Measurements from ENCODE around the gene ALK. TPM values are rescaled to one million over a fixed set of nuclear protein-coding genes. Genes with fewer than 3 reads are reported as not detected.

Gene ALK
- polyA plus RNA-seq, 1 donor from 2014 or later, result not detected

DNA sequence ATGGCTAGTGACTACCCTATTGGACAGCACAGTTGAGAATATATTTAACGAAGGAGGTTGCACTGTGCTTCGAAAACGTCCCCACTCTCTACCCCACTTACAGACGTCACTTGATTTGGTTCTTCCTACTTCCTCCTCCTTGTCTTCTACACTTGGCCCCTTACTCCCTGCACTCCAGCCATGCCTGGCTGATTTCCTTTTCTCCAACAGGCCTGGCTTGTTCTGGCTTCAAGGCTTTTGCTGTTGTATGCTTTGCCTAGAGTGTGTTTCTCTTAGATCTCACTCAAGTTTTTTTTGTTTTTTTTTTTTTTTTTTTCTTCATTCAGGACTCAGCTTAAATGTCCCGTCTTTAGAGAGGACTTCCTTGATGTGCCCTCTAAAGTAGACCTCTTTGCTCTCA is 469.4 kb downstream of the ALK start:
- Mint-ChIP-seq H3K36me3 (no peaks in the 10 kb centered on the region), H3K4me1 (no peaks in the 10 kb centered on the region), H3K27ac (no peak overlapping the region), H3K27me3 (peaks cover 16% of the 10 kb centered on the region), H3K9me3 (peaks cover 0 to 2% (median 0%) of the 10 kb centered on the region in 3 donors), H3K4me3 (no peak overlapping the region)

DNA sequence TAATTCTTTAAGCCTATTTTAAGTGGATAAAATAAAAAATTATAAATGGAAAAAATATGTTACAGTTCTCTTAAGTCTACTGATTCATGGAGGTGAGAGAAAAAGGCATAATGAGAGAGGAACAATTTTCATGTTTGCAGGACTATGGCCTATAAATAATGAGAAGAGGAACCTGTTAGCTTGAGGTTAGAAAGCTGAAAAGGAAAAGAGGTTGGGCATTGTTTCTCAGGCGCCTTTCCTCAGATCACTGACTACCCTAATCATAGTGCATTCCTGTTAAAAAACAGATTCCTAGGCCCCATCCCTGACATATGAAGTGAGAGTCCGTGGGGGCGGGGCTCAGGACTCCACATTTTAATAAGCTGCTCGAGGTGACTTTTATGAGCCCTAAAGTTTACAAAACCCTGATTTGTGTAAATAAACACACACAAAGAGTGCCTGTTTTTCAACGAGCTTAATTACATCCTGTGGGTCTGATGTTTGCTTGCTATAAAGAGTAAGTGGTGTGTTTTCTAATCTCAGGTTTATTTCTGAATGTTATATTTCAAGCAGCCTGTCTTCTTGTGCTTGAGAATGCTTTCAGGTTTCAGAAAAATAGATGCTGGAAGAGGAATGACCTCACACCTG is 470.7 kb downstream of the ALK start:
- Mint-ChIP-seq H3K4me3 (no peak overlapping the region), H3K9me3 (no peaks in the 10 kb centered on the region), H3K36me3 (no peaks in the 10 kb centered on the region), H3K4me1 (no peaks in the 10 kb centered on the region), H3K27ac (no peak overlapping the region), H3K27me3 (peaks cover 15% of the 10 kb centered on the region)

DNA sequence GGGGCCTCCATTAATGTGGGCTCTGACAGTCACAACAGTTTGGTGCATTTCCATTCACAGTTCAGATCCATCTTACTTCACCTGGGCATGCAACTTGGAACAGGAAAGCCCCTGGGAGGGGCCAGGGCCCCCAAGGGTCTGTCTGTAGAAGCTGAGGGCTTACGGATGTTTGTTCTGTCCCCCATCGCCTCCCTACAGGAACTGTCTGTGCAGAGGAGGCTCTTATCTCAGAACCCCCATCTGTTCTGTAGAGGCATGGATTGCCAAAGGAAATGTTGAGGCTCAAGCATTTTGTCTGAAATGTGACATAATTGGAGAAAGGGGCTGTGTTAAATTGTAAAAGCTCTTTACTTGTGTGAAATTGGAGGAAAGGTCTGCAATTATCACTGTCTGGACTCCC is 471.9 kb downstream of the ALK start:
- peaks cover 11% of the 10 kb centered on the region for H3K27me3 Mint-ChIP-seq
- no peak overlapping the region for H3K4me3 Mint-ChIP-seq
- H3K4me1 Mint-ChIP-seq, result no peaks in the 10 kb centered on the region
- no peaks in the 10 kb centered on the region for H3K36me3 Mint-ChIP-seq
- no peaks in the 10 kb centered on the region for H3K9me3 Mint-ChIP-seq
- no peak overlapping the region for H3K27ac Mint-ChIP-seq

DNA sequence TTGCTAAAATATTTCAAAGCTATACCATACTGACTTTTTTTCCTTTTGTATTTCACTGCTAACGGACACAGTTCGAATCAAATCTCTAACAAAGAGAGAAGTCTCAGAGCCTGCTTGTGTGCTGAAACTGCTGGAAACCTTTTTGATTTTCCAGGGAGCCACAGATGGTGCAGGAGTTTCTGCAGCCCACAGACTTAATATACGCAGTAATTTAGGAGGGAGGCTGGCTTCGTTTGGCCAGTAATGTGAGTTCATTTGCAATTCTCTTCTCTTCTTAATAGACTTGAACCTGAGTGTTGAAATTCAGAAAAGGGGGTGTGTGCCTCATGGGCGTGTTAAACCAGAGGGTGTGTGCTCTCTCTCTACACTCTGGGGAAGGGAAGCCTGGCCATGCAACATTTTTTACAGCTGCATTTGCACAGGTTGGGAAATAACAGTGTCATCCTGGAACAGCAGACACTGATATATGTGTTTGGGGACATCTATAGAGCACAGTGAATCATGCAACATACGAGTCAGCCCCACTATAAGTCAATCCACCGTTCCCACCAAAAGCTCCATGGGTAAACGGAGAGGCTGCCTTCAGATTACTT is 473.2 kb downstream of the ALK start:
- peaks cover 10% of the 10 kb centered on the region for H3K27me3 Mint-ChIP-seq
- no peaks in the 10 kb centered on the region for H3K9me3 Mint-ChIP-seq
- no peak overlapping the region for H3K27ac Mint-ChIP-seq
- H3K4me3 Mint-ChIP-seq, result no peak overlapping the region
- no peaks in the 10 kb centered on the region for H3K36me3 Mint-ChIP-seq
- H3K4me1 Mint-ChIP-seq, result no peaks in the 10 kb centered on the region

DNA sequence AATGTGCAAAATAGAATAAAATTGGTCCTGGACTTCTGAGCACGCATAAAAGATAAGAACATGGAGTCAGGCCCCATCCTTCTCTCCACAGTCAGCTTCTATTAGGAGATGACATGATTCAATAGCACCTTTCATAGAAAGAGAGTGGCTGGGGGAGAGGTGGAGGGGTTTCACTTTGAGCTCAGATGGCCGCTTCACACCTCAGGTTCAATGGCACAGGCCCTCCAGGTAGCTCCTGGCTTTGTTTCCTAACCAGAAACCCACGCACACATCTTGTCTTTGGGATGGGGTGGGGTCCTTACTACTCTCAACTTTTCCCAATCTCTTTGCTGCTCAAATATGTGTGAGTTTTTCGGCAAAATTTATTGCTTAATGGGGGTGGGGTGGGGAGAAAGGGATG is 473.9 kb downstream of the ALK start:
- Mint-ChIP-seq H3K4me3 (no peak overlapping the region), H3K27me3 (peaks cover 12% of the 10 kb centered on the region), H3K9me3 (no peaks in the 10 kb centered on the region), H3K27ac (no peak overlapping the region), H3K4me1 (no peaks in the 10 kb centered on the region), H3K36me3 (no peaks in the 10 kb centered on the region)

DNA sequence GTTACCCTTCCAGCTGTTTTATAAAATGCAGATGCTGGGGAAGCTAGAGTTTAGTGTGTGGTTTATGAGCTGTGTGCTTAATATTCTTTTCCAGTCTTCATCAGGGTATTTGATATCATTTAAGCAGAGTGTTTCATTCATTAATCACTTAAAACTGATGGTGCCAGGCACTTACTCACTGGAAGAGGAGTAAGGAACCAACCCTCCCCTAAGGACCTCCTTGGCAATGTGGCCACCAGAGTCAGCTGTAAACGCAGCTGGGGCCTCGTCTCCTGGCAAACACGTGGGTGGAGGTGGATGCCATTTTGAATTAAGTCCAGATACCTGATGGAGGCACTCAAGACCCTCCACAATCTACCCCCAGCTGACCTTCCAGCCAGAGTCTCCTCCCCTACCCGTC is 474.5 kb downstream of the ALK start:
- Mint-ChIP-seq H3K9me3 (no peaks in the 10 kb centered on the region), H3K4me1 (no peaks in the 10 kb centered on the region), H3K27me3 (peaks cover 14% of the 10 kb centered on the region), H3K27ac (no peak overlapping the region), H3K36me3 (no peaks in the 10 kb centered on the region), H3K4me3 (no peak overlapping the region)

DNA sequence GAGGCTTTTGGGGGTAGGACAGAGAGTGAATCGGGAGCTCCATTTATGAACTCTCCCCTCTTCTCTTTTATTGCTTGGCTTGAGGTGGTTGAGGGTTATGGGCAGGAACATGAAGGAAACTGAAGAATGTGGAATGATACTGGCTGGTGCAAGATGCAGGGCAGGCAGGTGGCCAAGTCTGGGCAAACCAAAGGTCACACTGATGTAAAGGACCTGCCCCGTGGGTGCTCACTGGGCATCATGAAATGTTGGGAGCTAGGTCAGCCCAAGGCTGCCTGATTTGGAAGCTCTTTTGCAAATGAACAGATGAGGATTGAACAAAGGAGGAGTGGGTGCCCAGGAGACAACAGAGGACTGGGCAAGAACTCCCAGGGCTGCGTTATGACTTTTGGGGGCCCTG is 477.2 kb downstream of the ALK start:
- peak overlapping the region in 1 of 4 donors; percentile 30 for H3K4me3 Mint-ChIP-seq
- no peaks in the 10 kb centered on the region for H3K4me1 Mint-ChIP-seq
- H3K27ac Mint-ChIP-seq, result no peak overlapping the region
- H3K36me3 Mint-ChIP-seq, result no peaks in the 10 kb centered on the region
- peaks cover 16% of the 10 kb centered on the region for H3K27me3 Mint-ChIP-seq
- no peaks in the 10 kb centered on the region for H3K9me3 Mint-ChIP-seq

DNA sequence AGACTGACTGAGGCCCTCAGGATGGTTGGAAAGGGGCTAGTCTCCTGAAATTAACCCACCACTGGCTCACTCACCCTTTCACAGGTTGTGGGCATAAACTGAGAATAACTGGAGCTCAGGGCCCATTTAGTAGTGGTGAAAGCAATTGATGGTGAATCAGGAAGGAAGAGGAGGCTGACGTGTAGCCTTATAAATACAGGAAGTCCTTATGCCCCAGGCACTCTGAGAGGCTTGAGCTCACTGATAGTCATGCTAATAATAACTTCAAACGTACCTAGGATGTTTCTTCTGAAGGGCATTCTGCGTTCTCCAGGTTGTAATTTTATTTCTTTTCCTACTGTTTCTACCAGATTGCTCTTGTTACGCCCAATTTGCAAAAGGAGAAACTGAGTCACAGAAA is 477.8 kb downstream of the ALK start:
- Mint-ChIP-seq H3K4me1 (no peaks in the 10 kb centered on the region), H3K36me3 (no peaks in the 10 kb centered on the region), H3K27me3 (peaks cover 14% of the 10 kb centered on the region), H3K27ac (no peak overlapping the region), H3K4me3 (peak overlapping the region in 1 of 4 donors; percentile 30), H3K9me3 (no peaks in the 10 kb centered on the region)

DNA sequence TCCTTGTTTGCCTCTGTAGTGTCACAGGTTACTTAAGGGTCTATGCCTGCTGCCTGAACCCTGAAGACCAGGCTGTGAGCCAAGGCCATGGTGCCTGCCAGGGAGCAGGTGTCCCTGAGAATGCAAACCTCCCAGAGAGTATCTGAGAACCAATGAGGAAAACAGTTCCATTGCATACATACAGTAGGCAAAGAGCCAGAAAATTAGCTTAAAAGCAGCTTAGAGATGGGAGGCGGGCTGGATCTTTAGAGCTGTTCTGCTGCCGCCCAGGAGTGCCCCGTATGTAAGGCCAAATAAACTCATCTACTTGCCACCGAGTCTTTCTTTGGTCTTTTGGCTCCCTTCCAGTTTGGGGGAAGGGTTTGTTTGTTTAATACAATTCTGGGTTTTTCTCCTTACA is 478.2 kb downstream of the ALK start:
- H3K4me1 Mint-ChIP-seq, result no peaks in the 10 kb centered on the region
- H3K27me3 Mint-ChIP-seq, result peaks cover 14% of the 10 kb centered on the region
- no peak overlapping the region for H3K27ac Mint-ChIP-seq
- no peaks in the 10 kb centered on the region for H3K36me3 Mint-ChIP-seq
- H3K4me3 Mint-ChIP-seq, result no peak overlapping the region
- H3K9me3 Mint-ChIP-seq, result no peaks in the 10 kb centered on the region

DNA sequence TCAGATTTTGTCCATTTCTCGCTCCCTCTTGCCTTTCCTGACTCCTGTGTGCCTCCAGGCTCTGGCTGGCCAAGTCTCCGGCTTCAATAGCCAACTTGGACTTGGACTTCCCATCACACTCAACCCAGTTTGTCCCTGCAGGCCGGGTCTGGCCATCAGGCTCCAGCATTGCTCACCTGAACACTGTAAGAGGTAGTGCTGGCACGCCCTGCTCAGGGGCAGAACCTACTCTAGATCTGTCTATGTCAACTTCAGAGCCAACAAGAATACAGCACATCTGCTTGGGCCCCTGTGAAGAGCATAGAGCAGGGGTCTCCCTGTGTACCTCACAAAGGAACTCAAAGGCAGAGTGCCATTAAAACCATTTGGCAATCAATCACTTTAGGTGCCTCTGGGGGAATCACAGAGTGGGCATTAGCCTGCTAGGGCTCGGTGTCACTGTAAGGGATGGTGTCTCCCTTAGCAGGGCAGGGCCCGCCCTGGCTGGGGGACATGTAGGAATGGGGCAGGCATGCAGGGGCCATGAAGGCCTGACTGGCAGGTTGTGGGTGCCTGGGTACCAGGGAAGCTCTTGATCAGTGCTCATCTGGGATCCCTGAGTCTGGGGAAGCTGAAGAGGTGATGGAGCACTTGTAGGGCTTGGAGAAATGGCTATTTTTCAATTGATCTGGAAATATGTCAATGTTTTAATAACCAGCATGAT is 480.3 kb downstream of the ALK start:
- H3K36me3 Mint-ChIP-seq, result no peaks in the 10 kb centered on the region
- no peaks in the 10 kb centered on the region for H3K4me1 Mint-ChIP-seq
- no peaks in the 10 kb centered on the region for H3K9me3 Mint-ChIP-seq
- H3K4me3 Mint-ChIP-seq, result no peak overlapping the region
- peak overlapping the region in 1 of 3 donors; percentile 4 for H3K27ac Mint-ChIP-seq
- H3K27me3 Mint-ChIP-seq, result peaks cover 11% of the 10 kb centered on the region

DNA sequence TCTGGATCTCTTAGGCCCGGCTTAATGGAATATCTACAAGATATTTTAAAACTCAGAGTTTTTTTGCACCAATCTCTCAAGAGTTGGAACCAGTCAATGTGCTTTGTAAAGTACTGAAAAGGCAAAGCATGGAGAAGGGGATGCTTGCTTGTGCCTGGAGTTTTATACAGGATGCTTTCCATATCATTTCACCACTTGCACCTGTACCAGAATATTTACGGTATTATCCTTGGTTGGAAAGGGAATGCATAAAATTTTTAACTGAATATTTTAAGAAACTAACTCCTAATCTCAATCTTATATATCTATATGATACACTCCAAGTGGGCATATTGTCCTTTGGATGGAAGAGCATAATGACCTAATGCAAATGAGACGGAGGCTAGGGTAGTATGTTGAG is 487.5 kb downstream of the ALK start:
- Mint-ChIP-seq H3K9me3 (peaks cover 0 to 1% (median 0%) of the 10 kb centered on the region in 3 donors), H3K36me3 (no peaks in the 10 kb centered on the region), H3K27me3 (peaks cover 2% of the 10 kb centered on the region), H3K27ac (no peak overlapping the region), H3K4me3 (no peak overlapping the region), H3K4me1 (no peaks in the 10 kb centered on the region)

DNA sequence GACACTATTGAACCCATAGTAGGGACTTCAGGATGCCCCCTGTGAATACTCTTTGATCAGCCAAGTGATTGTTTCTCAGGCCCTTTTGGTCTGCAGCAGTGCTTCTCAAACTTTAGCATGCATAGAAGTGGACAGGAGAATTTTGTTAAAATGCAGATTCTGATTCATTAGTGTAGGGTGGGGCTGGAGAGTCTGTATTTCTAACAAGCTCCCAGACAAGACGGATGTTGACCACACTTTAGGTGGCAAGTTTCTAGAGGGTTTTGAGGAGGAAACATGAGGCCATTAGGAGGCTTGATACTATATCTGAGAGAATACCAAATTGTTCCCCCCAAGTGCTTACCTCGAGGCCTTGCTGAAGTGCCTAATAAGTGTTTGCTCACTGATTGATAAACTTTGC is 488.3 kb downstream of the ALK start:
- Mint-ChIP-seq H3K9me3 (peaks cover 0 to 1% (median under 1%) of the 10 kb centered on the region in 3 donors), H3K4me3 (no peak overlapping the region), H3K27ac (no peak overlapping the region), H3K4me1 (no peaks in the 10 kb centered on the region), H3K36me3 (no peaks in the 10 kb centered on the region), H3K27me3 (peaks cover 2% of the 10 kb centered on the region)

DNA sequence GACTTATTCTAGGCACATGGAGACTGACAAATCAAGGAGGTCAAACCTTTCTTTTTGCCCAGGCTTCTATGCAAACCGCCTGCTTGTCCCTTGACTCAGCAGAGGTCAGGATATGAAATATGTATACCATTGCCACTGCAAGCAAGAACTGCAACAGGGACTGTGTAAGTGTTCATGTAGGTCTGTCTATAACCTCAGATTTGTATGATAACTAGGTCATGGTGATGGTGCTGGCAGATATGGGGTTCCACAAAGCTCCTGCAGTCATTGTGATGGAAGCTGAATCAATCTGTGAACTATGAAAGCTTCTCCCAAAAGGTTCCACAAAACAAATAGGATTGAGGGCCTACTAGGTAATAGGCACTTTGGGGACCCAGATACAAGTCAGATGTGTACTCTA is 489.9 kb downstream of the ALK start:
- H3K27me3 Mint-ChIP-seq, result peaks cover 5% of the 10 kb centered on the region
- no peak overlapping the region for H3K4me3 Mint-ChIP-seq
- H3K4me1 Mint-ChIP-seq, result no peaks in the 10 kb centered on the region
- peaks cover 0 to 3% (median 1%) of the 10 kb centered on the region in 3 donors for H3K9me3 Mint-ChIP-seq
- no peak overlapping the region for H3K27ac Mint-ChIP-seq
- H3K36me3 Mint-ChIP-seq, result no peaks in the 10 kb centered on the region

DNA sequence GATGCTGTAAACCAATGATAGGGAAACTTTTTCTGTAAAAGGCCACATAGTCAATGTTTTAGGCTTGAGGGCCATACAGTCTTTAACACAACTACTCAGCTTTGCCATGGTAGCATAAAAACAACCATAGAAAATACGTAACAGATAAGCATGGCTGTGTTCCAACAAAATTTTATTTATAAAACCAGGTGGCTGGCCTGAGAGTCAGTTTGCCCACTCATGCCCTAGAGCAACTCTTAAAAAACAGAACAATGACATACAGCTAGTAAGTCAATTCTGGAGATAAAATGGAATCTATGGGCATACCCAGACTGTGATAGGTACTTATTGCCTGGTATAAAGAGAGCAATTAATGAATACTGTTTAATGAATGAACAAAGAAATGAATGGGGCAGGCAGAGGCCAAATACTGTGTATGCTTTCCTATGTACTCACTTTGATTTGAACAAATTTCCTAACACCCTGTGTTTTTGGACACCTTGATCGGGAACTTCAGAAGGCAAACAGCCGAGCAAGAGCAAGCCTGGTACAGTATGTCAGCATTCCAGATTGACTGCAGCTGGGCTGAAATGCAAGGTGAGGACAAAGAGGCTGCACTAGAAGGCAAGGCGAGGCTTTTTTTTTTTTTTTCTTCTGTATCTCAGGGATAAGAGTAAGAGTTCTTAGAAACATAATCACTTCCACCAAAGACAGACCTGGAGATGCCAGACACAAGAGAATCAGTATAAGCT is 490.8 kb downstream of the ALK start:
- Mint-ChIP-seq H3K4me1 (no peaks in the 10 kb centered on the region), H3K27ac (no peak overlapping the region), H3K4me3 (no peak overlapping the region), H3K27me3 (peaks cover 5% of the 10 kb centered on the region), H3K9me3 (peaks cover 0 to 5% (median 1%) of the 10 kb centered on the region in 3 donors), H3K36me3 (no peaks in the 10 kb centered on the region)

DNA sequence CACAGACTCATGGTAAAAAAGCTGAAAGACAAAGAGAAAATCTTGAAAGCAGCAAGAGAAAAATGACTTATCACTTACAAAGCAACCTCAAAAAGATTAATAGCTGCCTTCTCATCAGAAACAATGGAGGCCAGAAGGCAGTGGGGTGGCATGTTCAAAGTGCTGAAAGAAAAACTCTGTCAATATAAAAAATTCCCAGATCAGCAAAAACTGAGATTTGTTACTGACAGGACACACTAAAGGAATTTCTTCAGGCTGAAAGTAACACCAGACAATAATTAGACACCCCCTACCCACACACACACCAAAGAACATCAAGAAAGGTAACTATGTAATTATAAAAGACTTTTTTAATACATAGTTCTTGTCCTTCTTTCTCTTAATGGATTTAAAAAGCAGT is 495.0 kb downstream of the ALK start:
- no peak overlapping the region for H3K4me3 Mint-ChIP-seq
- H3K9me3 Mint-ChIP-seq, result peaks cover 0 to 5% (median 0%) of the 10 kb centered on the region in 3 donors
- no peak overlapping the region for H3K27ac Mint-ChIP-seq
- no peaks in the 10 kb centered on the region for H3K4me1 Mint-ChIP-seq
- peaks cover 11% of the 10 kb centered on the region for H3K27me3 Mint-ChIP-seq
- no peaks in the 10 kb centered on the region for H3K36me3 Mint-ChIP-seq
